SHP77 (cell line): ENCODE results near the gene DPF3.

Experiments used
- DNase-seq, 2 experiments: peaks; one replicate each; lab custom pipeline; 2025; lab: John Stamatoyannopoulos, UW

The DPF3 gene

DNA sequence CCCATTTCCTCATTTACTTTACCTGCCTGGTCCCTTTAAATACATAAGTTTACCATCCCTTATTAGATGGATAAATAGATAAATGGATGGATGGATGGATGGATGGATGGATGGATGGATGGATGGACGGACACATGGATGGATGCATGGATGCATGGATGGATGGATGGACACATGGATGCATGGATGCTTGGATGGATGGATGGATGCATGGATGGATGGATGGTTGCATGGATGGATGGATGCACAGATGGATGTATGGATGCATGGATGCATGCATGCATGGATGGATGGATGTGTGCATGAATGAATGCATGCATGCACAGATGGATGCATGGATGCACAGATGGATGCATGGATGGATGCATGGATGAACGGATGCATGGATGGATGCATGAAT lies 93.6 kb downstream of the DPF3 start:
- DNase-seq = no peak

DNA sequence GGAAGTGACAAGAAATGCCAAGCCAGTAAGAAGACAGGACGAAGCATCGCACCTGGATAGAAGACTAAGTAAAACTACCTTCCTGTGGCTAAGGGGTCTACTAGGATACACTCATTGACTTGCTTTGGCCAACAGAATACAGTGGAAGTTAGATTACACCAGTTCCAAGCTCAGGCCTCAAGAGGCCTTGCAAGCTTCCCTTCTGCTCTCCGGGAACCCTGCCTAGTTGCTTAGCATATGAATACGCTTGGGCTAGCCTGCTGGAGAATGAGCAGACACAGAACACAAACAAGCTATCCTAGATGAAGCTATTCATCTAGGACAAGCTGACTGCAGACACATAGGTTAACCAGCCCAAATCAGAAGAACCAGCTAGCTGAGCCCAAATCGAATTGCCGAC lies 97.0 kb downstream of the DPF3 start:
- DNase-seq = no peak

DNA sequence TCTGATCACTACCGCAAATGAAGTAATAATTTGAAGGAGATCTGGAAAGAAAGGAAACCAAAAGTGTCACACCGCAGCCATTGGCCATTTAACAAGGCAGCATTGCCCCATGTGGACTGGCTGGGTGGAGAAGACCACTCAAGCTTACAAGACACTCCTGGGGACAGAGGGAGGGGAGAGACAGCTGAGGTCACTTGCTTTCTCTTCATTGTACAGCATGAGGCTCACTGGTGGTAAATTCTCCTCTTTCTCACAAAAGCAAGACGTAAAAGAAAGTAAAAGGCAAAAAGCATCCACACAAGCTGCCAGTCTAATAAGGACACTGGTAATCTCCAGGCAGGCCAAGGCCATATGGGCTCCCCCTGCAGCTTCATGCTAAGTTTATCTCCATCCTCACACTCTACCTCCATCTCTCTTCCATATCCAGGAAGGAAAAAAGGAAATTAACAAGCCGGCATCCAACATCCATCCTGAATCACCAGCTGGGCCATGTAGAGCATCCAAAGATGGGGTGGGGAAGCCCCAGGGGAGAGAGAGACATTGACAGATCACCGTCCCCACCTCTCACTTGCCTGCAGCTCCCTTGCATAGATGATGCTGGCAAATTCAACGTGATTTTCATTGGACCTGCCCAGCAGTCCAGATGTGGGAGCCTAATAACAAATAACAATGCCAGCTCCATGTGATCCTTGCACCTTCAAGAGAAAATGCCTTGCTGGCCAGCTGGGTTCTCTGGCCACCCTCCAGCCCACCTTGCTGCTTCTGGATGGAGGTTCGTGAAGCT lies 100.6 kb downstream of the DPF3 start:
- DNase-seq = no peak

DNA sequence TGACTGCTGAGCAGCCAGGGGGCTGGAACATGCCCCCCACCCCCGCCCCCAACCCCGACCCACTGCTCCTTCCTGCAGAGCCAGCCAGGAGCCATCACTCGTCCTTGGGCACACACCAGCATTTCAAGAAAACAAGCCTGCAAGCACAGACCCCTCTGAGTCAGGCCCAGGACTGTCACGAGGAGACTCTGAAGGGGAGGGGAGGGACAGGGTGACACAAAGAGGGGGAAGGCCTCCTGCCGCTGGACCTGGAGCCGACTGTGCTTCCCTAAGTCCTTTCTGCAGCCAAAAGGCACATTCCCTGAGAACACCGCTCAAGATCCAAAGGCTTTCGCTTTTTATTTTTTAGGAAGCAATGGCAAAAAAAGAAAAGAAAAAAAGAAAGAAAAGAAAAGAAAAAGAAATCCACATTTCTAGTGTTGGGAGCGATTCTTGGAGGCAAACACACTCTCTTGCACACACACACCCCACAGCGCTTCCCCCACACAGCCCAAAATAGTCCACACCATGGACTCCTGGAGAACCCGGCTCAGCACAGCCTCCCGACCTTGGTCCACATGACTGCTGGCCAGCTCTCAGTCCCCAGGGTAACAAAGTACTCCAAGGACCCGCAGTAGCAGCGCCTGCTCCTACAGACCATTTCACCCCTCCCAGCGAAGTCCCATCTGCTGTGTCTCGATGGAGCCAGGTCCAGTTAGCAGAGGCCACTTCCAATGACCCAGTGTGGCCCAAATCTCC lies 101.7 kb downstream of the DPF3 start:
- no peak for DNase-seq

DNA sequence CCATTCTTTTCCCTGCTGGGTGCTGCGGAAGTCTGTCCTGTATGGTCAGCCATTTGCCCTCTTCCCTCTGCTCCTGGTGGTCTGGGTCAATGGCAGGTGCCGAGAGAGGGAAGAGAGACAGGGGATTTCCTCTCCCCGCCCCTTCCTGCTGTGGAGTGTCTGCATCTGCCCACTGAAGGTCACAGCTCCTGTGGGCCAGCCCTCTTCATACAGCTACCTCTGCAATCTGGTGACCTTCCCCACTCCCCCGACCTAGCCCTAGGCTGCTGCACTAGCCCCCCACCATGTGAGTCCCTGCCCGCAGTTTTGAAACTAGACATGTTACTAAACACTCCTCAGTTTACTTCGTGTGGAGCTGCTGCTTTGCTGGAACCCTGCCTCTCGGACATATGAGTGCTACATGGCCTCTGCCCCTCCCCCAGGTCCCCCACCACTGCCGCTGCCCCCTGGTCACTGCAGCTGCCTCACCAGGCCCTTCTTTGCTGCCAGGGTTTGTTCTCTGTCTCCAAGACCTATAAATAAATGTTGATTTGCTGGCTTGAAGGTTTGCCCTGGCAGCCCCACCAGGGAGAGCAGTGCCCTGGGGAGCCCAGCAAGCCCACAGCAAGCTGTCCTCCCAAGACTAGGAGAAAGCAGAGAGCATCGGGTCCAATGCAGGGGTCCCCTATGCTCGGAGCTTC lies 102.9 kb downstream of the DPF3 start:
- DNase-seq = no peak

DNA sequence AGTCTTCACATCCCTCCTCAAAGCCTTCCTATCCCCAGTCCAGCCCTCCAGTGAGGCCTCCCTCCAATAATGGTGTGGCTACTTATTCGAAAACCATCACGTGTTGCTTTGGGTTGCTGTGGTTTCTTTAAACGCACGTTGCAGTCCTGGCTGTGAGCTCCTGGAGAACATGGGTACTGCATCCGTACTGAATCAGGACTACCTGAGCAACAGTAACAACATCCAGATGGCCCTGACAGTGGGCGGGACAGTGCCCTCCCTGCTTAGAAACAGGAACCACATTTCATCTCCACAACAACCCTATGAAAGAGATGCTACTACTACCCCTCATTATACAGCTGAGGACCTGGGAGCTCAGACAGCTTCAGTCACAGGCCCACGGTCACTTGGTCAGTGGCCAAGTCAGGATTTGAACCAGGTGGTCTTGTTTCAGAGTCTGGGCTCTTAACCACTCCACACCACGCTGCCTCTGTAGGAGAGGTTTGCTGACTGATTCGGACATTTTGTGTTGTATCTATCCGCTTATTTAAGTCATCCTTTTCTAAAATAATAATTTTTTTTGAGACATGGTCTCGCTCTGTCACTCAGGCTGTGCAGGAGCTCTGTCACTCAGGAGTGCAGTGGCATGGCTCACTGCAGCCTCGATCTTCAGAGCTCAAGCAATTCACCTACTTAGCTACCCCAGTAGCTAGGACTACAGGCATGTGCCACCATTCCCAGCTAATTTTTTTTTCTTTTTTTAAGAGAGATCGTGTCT lies 104.8 kb downstream of the DPF3 start:
- no peak for DNase-seq

DNA sequence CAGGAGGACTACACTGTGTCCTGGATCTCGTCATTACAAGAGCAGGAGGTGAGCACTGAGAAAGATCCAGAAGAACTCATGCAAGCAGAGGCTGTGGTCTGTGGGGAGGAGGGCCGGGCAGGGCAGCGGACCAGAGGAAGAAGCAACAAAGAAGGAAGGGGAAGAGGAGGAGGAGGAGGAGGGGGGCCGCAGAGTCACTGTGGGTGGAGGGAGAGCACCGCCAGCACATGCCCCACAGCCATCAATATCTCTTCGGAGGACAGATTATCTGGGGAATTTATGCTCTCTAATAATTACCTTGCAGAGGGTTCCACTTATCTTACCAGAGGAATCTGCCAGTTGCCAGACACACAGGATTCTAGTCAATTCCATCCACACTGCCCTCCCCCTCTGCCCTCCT lies 105.6 kb downstream of the DPF3 start:
- DNase-seq = no peak

DNA sequence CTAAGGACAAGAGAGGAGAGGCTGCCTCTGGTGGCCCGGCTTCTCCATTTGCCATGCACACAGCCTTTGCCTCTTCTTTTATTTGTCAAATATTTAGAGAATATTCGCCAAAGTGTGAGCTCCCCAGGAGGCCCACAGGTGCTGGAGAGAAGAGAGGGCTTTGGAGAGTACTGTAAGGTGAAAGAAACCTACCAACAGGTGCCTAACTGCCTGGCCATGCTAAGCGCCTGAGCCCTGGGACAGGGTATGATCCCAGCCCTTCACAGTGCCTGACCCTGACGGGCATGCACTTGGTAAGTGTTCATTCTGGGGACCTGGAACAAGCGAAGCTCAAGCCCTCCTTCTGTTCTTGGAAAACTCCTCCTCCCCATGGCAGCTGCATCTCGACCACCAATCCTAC lies 106.1 kb downstream of the DPF3 start:
- DNase-seq = no peak

DNA sequence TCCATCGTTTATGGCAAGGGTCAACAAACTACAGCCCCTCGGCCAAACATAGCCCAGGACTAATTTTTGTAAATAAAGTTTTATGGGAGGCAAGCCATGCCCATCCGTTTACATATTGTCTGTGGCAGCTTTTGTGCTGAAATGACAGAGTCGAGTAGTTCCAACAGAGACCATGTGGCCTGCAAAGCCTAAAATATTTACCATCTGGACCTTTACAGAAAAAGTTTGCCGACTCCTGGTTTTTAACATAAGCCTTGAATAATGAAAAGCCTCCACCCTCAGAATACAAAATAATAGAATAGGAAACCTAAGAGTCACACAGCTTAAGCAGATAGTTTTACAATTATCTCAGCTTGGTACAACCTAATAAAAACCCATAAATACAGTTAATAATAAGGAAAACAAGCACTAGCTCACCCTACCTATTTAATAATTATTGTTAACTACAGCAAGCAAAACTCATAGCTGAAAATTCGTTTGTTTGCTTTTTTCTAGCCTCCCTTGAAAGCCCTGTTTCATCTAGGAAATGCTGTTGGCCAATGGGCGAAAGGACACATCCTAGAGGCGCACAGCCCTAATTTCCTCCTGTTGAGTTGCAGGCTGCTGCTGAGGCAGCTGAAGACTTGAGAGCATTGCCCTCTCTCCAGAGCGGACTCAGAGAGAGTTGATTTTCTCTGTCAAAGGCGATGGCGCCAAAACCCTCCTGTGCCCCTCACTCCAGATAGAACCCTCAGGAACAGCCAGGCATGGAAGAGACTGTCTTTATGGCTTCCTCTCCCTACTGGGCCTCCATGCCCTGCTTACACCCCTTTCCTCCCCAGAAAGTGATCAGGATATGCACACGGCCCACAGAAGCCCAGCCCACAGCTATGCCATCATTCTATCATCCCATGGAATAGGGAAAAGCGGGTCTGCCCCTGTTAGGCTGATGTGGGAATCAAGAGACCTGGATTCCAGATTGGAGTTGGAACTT lies 107.2 kb downstream of the DPF3 start:
- no peak for DNase-seq

DNA sequence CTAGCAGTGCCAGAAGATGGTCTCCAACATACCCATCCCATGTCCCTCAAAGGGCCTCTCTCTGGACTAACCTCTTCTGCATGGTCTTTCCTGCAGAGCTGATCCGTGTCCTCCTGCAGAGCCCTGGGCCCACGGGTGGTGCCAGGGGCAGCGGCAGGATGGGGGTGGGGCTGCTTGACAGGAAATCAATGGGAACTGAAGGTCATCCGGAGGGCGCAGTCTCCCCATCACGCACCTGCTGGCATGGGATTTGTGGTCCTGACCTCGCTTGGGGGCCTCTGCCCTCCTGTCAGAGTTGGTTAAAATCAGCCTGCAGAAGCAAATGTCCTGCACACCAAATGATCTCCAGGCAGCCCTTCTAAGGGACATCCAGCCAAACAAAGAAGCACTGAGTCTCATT lies 110.2 kb downstream of the DPF3 start:
- DNase-seq = no peak

DNA sequence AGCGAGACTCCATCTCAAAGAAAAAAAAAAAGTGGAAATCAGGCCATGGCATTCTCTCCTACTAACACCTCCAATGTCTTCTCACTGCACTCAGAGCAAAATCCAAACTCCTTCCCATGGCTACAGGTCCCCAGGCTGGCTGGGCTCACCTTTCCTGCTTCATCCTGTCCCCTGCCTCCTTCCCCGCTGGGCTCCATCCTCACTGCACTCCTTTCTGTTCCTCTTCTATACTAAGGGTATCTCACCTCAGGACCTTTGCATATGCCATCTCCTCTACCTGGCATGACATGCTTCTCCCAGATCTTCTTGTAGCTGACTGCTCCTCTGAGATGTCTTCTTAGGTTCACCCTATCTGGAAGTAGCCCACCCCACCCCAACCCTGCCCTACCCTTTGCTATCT lies 111.1 kb downstream of the DPF3 start:
- DNase-seq = no peak

DNA sequence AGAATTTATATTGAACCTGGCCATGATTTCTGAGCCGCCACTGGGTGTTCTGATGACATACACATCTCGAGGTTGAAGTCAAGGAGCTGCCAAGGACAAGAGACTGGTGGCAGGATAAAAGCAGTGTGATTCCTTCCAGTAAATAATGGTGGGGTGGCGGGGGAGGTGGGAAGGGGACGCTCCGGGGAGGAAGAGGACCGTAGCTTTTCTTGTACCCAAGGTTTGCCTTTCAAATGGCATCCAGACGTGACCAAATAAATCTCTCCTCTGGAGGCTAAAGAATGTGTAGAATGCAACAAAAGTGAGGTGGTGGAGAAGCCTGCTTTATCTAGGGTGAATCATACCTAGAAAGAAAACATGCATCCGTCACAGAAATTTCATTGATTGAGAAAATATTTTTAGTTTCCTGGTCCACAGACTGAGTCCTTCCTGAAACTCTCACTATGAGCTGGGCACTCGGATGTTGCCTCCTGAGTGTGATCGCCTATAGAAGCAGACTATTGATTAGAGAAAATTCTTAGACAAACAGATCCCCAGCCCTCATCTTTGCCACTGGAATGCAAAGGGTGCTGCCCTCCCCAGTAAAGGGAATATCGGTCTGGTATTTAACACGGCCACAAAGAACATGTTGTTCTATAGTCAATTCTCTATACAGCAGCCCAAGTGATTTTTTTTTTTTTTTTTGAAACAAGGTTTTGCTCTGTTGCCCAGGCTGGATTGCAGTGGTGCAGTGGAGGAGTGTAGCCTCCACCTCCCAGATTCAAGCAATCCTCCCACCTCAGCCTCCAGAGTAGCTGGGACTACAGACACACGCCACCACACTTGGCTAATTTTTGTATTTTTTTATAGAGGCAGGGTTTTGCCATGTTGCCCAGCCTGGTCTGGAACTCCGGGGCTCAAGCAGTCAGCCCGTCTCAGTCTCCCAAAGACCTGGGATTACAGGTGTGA lies 112.1 kb downstream of the DPF3 start:
- DNase-seq = no peak

DNA sequence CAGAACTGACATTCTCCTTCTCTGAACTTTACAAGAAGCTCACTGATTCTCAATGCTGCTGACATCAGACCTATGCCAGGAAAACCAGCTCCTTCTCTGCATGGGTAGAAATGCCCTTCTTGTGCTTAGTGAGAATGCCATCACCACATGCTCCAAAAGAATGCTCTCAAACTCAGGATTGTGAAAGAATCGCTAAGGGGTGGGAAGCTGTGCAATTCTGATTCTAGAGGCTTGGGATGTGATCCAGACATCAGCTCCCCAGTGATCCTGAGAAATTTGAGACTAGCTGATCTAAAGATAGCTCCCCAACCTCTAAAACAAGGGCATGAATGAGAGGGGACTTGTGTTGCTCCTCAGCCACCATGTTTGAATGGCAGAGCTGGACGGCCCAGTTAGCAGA lies 113.2 kb downstream of the DPF3 start:
- no peak for DNase-seq

DNA sequence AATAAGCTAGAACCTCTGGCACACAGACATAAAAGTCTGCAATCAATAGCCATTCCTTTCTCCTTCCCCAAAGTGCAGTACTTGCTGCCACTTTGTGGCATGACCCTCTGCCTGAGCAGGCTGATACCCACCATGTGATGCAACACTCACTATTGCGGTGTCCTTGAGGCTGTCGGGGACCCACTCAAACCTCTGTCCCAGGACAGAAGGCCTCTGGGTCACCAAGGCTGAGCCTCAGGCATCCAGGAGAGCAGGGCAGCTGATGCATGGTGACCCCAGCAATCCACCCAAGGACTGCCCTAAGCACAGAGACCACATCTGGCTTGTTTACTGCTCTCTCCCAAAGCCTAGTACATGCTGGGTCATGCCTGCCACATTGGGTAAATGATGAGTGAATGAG lies 114.2 kb downstream of the DPF3 start:
- DNase-seq = no peak

DNA sequence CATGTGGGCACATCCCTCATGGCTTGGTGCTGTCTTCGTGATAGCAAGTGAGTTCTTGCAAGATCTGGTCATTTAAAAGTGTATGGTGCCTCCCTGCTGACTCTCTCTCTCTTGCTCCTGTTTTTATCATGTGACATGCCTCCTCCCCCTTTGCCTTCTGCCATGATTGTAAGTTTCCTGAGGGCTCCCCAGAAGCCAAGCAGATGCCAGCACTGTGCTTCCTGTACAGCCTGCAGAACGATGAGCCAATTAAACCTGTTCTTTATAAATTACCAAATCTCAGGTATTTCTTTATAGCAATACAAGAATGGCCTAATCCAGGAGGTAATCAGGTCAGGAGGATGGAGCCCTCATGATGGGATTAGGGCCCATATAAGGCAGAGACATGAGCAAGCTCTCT lies 116.3 kb downstream of the DPF3 start:
- no peak for DNase-seq

DNA sequence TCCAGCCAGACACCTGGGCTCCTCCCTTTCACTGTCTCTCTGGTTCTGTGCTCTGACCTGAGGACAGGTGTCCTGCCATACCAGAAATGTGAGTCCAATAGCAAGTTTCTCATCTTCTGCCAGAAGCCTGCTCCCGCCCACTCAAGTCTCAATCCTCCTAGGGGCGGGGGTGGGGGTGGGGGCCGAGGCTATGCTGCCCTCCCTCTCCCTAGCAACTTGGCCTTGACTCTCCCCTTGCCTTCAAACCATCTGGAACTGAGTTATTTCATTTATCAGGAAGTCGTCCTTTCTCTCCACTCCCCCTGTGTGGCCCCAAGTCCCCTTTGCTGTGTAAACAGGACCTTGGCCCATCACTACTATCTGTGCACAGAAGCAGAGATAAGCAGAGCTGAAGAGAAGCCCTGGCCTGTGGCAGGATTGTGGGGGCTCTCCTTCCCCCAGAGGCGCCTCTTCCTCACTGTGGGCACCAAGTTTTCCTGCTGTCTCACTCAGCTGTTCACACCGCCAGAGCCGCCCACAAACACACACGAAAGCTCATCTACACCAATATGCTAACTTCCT lies 117.1 kb downstream of the DPF3 start:
- DNase-seq = no peak

DNA sequence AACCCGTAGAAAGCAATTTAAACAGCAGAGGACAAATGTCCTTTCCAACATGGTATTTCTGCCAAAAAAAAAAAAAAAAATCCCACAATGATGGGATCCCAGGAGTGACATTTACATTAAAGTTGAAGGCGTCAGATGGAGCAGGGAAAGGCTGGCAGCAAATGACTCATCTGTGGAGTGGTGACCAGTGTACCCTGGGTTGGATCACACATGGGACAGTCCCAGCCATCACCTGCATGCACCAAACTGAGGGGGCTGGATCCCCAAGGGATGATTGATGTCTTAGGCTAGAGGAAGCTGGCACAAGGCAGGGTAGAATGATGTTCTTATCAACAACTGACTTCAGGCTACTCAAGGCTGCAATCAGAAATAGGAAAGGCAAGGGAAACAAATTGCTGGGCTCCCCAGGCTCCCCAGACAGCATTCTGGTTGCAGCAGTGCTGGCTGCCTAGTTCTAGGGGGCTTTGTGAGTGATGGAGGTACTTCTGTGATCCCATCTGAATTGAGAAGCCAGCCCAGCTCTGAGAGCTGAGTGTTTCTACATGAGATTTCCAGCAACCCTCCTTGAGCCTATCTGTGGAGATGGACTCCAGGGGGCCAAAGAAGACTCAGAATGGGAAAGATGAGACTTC lies 117.9 kb downstream of the DPF3 start:
- DNase-seq = no peak

DNA sequence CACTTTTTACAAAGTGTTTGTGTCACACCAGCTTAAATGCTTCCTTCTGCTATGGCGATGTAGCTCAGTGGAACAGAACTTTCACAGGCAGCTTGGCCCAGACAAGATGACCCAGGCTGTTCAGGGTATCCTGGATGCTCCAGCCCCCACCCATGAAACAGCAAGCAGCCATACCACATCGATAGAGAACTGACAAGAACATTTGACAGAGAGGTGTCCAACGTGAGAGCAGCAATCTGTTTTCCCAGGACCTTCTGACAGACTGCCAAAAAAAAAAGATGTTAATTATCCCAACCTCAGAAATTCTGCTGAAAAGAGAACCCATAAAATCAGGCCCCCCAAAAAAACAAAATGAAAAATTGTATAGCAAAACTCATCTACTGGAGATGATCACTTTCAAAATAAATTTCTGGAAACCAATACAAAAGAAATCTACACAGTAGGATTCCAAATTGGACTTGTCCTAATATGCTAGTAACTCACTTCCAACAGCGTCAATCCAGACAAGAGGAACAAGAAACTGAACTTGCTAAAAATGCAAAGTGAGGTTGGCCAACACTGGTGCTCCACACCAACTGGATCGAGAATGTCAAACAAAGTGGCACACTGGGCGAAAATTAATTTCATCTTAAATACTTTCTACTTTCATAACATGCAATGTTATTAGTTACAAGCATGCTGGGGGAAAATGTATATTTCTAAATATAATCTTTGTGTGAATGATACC lies 118.8 kb downstream of the DPF3 start:
- no peak for DNase-seq

DNA sequence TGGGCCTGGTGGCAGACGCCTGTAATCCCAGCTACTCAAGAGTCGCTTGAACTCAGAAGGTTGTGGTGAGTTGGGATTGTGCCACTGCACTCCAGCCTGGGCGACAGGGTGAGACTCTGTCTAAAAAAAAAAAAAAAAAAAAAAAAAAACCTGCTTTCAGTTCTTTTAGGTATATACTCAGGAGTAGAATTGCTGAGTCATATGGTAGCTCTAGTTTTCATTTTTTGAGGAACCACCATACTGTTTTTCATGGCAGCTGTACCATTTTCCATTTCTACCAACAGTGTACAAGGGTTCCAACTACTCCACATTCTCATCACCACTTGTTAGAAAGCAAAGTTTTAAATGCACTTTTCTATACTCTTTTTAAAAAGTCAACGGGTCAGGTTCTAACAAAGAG lies 119.8 kb downstream of the DPF3 start:
- no peak for DNase-seq
